HepG2 (cell line): Measurements from ENCODE around the gene CUL7. TPM values are rescaled to one million over a fixed set of nuclear protein-coding genes. Genes with fewer than 3 reads are reported as not detected.
A peak's percentile ranks its signal among the peaks of the same experiment; 100 is the strongest.

Experiments used
- CBX5 ChIP-seq: sonication (generic); formaldehyde crosslinking; IDR thresholded peaks from 2 replicates; pipeline ENCODE4 v1.4.0; 2020; ENCODE audit warnings: missing genetic modification reagents, borderline replicate concordance
- ESRRA ChIP-seq: sonication (generic); formaldehyde crosslinking; IDR thresholded peaks from 2 replicates; pipeline ENCODE4 v1.5.1; 2020; ENCODE audit warnings: mild to moderate bottlenecking, low read depth, missing genetic modification reagents
- HBP1 ChIP-seq: IDR thresholded peaks from 2 replicates; pipeline ENCODE4 v1.6.1; 2016; ENCODE audit warnings: low read depth, control low read depth
- HNRNPL ChIP-seq: fragments of 200-400 bp; formaldehyde crosslinking; IDR thresholded peaks from 2 replicates; pipeline ENCODE4 v1.6.1; 2017; ENCODE audit warnings: mild to moderate bottlenecking, low read depth, low read length
- NFKB2 ChIP-seq: sonication (generic); formaldehyde crosslinking; IDR thresholded peaks from 2 replicates; pipeline ENCODE4 v1.4.0; 2020; ENCODE audit warnings: missing genetic modification reagents, borderline replicate concordance
- NR2C2 ChIP-seq: sonication (generic); formaldehyde crosslinking; IDR thresholded peaks from 2 replicates; pipeline ENCODE4 v1.4.0; 2020; ENCODE audit warnings: missing genetic modification reagents, mild to moderate bottlenecking, moderate library complexity, borderline replicate concordance
- POGK ChIP-seq: sonication (generic); formaldehyde crosslinking; conservative IDR thresholded peaks from 2 replicates; pipeline ENCODE4 v1.8.0; 2022; ENCODE audit warnings: mild to moderate bottlenecking, moderate library complexity, missing genetic modification reagents
- TIGD3 ChIP-seq: sonication (generic); formaldehyde crosslinking; IDR thresholded peaks from 2 replicates; pipeline ENCODE4 v1.5.1; 2020; ENCODE audit warnings: mild to moderate bottlenecking, missing genetic modification reagents, borderline replicate concordance
- ZFY ChIP-seq: sonication (generic); formaldehyde crosslinking; IDR thresholded peaks from 2 replicates; pipeline ENCODE4 v1.4.0; 2020; ENCODE audit warnings: missing genetic modification reagents
- ZMYM4 ChIP-seq: sonication (generic); formaldehyde crosslinking; IDR thresholded peaks from 2 replicates; pipeline ENCODE4 v1.8.1; 2023; ENCODE audit warnings: mild to moderate bottlenecking, missing genetic modification reagents
- ZNF24 ChIP-seq: fragments of 450-650 bp; IDR thresholded peaks from 2 replicates; pipeline ENCODE4 v1.6.1; 2017; ENCODE audit warnings: antibody characterized with exemption, mild to moderate bottlenecking
- ZNF629 ChIP-seq: sonication (generic); formaldehyde crosslinking; conservative IDR thresholded peaks from 2 replicates; pipeline ENCODE4 v1.5.0; 2020; ENCODE audit warnings: missing genetic modification reagents
- ZNF678 ChIP-seq: sonication (generic); formaldehyde crosslinking; IDR thresholded peaks from 2 replicates; pipeline ENCODE4 v1.4.0; 2020; ENCODE audit warnings: mild to moderate bottlenecking, missing genetic modification reagents
- ZNF768 ChIP-seq: sonication (generic); formaldehyde crosslinking; IDR thresholded peaks from 2 replicates; pipeline ENCODE4 v1.4.0; 2020; ENCODE audit warnings: missing genetic modification reagents
- polyA plus RNA-seq, 8 experiments: library from polyadenylated mRNA; depleted of rRNA in 3 of 8; stranded (reverse) in 7 of 8; unstranded in 1 of 8; fragments of >200 nt; fragmentation: Illumina TruSeq in 4 of 8; extraction: Trizol in 4 of 8; gene quantifications; 2 replicates each; pipeline versions ENCODE4 v1.2.1 to v1.2.3, GENCODE V29; 2011 to 2016; ENCODE audit warnings: low read depth in 4 of 8, missing spikeins in 1 of 8, mixed read lengths in 1 of 8; ENCODE audit not compliant: insufficient read depth in 1 of 8
- total RNA-seq, 5 experiments: library from RNA; depleted of rRNA; stranded (reverse); fragments of >200 nt; fragmentation: Illumina TruSeq; extraction: Trizol; gene quantifications; 2 replicates each; pipeline ENCODE4 v1.2.3, GENCODE V29; 2016; ENCODE audit warnings: low read depth in 1 of 5
- TF ChIP-seq, protein P1 (sequence below): sonication (generic); formaldehyde crosslinking; IDR thresholded peaks from 2 replicates; pipeline ENCODE4 v1.4.0; 2020; ENCODE audit warnings: missing genetic modification reagents
- TF ChIP-seq, protein P2 (sequence below): sonication (generic); formaldehyde crosslinking; IDR thresholded peaks from 2 replicates; pipeline ENCODE4 v1.5.1; 2020; ENCODE audit warnings: mild to moderate bottlenecking, missing genetic modification reagents, moderate library complexity
- TF ChIP-seq, protein P3 (sequence below): sonication (generic); formaldehyde crosslinking; IDR thresholded peaks from 2 replicates; pipeline ENCODE4 v1.8.0; 2022; ENCODE audit warnings: mild to moderate bottlenecking, missing genetic modification reagents, moderate library complexity

CUL7 gene
- total and polyA plus RNA-seq, 2 of the 13 experiments (the other 11 are each of a cell fraction or from before 2014, with no cell fraction given) = 32.0 to 60.7 TPM

- TF ChIP-seq HBP1 (CRISPR knock-in tag) (0 out of 2 replicates have a peak, but pooled peaks have one; percentile 68), POGK (CRISPR knock-in tag) (no peak), NR2C2 (CRISPR knock-in tag) (no peak), CBX5 (CRISPR knock-in tag) (no peak), NFKB2 (no peak; the same call in 1 of the 2 replicates), ZFY (CRISPR knock-in tag) (peak; percentile 39; the same call in 1 of the 2 replicates), HNRNPL (no peak), ZMYM4 (CRISPR knock-in tag) (0 out of 2 replicates have a peak, but pooled peaks have one; percentile 7), ZNF24 (no peak), ZNF678 (no peak; the same call in 1 of the 2 replicates), ESRRA (CRISPR knock-in tag) (no peak), ZNF629 (CRISPR knock-in tag) (no peak), ZNF768 (CRISPR knock-in tag) (peak; percentile 46; the same call in 1 of the 2 replicates), TIGD3 (CRISPR knock-in tag) (no peak)
- TF ChIP-seq, protein P1, sequence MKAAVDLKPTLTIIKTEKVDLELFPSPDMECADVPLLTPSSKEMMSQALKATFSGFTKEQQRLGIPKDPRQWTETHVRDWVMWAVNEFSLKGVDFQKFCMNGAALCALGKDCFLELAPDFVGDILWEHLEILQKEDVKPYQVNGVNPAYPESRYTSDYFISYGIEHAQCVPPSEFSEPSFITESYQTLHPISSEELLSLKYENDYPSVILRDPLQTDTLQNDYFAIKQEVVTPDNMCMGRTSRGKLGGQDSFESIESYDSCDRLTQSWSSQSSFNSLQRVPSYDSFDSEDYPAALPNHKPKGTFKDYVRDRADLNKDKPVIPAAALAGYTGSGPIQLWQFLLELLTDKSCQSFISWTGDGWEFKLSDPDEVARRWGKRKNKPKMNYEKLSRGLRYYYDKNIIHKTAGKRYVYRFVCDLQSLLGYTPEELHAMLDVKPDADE = no peak
- TF ChIP-seq, protein P2, sequence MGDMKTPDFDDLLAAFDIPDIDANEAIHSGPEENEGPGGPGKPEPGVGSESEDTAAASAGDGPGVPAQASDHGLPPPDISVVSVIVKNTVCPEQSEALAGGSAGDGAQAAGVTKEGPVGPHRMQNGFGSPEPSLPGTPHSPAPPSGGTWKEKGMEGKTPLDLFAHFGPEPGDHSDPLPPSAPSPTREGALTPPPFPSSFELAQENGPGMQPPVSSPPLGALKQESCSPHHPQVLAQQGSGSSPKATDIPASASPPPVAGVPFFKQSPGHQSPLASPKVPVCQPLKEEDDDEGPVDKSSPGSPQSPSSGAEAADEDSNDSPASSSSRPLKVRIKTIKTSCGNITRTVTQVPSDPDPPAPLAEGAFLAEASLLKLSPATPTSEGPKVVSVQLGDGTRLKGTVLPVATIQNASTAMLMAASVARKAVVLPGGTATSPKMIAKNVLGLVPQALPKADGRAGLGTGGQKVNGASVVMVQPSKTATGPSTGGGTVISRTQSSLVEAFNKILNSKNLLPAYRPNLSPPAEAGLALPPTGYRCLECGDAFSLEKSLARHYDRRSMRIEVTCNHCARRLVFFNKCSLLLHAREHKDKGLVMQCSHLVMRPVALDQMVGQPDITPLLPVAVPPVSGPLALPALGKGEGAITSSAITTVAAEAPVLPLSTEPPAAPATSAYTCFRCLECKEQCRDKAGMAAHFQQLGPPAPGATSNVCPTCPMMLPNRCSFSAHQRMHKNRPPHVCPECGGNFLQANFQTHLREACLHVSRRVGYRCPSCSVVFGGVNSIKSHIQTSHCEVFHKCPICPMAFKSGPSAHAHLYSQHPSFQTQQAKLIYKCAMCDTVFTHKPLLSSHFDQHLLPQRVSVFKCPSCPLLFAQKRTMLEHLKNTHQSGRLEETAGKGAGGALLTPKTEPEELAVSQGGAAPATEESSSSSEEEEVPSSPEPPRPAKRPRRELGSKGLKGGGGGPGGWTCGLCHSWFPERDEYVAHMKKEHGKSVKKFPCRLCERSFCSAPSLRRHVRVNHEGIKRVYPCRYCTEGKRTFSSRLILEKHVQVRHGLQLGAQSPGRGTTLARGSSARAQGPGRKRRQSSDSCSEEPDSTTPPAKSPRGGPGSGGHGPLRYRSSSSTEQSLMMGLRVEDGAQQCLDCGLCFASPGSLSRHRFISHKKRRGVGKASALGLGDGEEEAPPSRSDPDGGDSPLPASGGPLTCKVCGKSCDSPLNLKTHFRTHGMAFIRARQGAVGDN = peak; percentile 82
- TF ChIP-seq, protein P3, sequence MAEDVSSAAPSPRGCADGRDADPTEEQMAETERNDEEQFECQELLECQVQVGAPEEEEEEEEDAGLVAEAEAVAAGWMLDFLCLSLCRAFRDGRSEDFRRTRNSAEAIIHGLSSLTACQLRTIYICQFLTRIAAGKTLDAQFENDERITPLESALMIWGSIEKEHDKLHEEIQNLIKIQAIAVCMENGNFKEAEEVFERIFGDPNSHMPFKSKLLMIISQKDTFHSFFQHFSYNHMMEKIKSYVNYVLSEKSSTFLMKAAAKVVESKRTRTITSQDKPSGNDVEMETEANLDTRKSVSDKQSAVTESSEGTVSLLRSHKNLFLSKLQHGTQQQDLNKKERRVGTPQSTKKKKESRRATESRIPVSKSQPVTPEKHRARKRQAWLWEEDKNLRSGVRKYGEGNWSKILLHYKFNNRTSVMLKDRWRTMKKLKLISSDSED (CRISPR knock-in tag) = no peak
These were observed 7.3 kb upstream of the CUL7 start (continued) for GRCh38 chr6:43060755-43061633.
